Tibial nerve (tissue), 3 donors: ENCODE results near the gene TMEM92.

ENCODE experiments used
- POLR2A ChIP-seq, 2 donors: fragments of 450-650 bp; IDR thresholded peaks; one replicate each; pipeline ENCODE4 v1.6.1; 2017; ENCODE audit warnings: antibody characterized with exemption in 2 of 2, mild to moderate bottlenecking in 2 of 2, moderate library complexity in 2 of 2
- TF ChIP-seq, protein P1 (sequence below), 5 experiments: fragments of 200-600 bp in 3 of 5; fragments of 450-650 bp in 2 of 5; sonication (generic) in 3 of 5; IDR thresholded peaks; one replicate each; pipeline ENCODE4 v1.5.1; 2016 to 2019; ENCODE audit warnings: antibody characterized with exemption in 5 of 5, mild to moderate bottlenecking in 3 of 5, moderate library complexity in 2 of 5

DNA sequence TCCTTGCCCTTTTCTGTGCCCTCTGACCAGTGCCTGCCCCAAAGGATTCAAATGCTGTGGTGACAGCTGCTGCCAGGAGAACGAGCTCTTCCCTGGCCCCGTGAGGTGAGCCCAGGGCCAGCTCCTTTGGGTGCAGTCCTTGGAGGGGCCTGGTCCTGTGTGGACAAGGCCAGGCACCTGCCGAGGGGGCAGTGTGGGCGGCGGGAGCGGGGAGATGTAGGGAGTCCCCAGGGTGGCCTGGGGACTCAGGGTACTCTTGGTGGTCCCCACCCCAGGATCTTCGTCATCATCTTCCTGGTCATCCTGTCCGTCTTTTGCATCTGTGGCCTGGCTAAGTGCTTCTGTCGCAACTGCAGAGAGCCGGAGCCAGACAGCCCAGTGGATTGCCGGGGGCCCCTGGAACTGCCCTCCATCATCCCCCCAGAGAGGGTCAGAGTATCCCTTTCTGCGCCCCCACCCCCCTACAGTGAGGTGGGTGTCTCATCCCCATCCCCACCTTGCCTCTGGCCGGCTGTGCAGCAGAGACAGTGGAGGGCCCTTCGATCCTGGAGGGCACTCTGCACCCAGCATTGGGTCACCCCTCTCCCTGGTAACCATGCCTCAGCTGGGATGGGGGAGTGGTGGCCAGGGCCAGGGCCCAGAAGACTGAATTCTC, 4.4 kb downstream of the TMEM92 start:
- TF ChIP-seq POLR2A (IDR thresholded peaks at IDR 0.05), result no peak
- TF ChIP-seq, protein P1, sequence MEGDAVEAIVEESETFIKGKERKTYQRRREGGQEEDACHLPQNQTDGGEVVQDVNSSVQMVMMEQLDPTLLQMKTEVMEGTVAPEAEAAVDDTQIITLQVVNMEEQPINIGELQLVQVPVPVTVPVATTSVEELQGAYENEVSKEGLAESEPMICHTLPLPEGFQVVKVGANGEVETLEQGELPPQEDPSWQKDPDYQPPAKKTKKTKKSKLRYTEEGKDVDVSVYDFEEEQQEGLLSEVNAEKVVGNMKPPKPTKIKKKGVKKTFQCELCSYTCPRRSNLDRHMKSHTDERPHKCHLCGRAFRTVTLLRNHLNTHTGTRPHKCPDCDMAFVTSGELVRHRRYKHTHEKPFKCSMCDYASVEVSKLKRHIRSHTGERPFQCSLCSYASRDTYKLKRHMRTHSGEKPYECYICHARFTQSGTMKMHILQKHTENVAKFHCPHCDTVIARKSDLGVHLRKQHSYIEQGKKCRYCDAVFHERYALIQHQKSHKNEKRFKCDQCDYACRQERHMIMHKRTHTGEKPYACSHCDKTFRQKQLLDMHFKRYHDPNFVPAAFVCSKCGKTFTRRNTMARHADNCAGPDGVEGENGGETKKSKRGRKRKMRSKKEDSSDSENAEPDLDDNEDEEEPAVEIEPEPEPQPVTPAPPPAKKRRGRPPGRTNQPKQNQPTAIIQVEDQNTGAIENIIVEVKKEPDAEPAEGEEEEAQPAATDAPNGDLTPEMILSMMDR (IDR thresholded peaks at IDR 0.05), result no peak
